CD4-positive, alpha-beta memory T cell (primary cell): ENCODE measurements around the gene ZNF609. TPM values are rescaled to one million over a fixed set of nuclear protein-coding genes. Genes with fewer than 3 reads are reported as not detected.

Experiments used
- CTCF ChIA-PET: fragments of 350-600 bp; sonication (Branson Sonifier 250); formaldehyde crosslinking; loops from one replicate; lab custom pipeline; 2021; ENCODE audit warnings: inconsistent platforms; ENCODE audit not compliant: partially characterized antibody; lab: Charles Lee
- POLR2A ChIA-PET: fragments of 350-600 bp; sonication (Branson Sonifier 250); formaldehyde crosslinking; loops from one replicate; lab custom pipeline; 2021; ENCODE audit not compliant: partially characterized antibody; lab: Charles Lee
- DNase-seq, 5 donors: peaks; one replicate each; pipeline versions ENCODE4 v3.0.0 to v3.0.0-alpha.2; 2020 to 2022; ENCODE audit warnings: mixed read lengths in 1 of 5
- H3K27ac ChIP-seq: one replicate; pipeline ENCODE4 v1.7.0; 2013; ENCODE audit warnings: low read depth, low read length
- H3K27me3 ChIP-seq: 2 replicates; pipeline ENCODE4 v1.7.0; 2013; ENCODE audit warnings: mild to moderate bottlenecking, low read length, moderate library complexity; ENCODE audit not compliant: insufficient read depth
- H3K36me3 ChIP-seq: 2 replicates; pipeline ENCODE4 v1.7.0; 2013; ENCODE audit warnings: mild to moderate bottlenecking, low read length, moderate library complexity; ENCODE audit not compliant: insufficient read depth
- H3K4me1 ChIP-seq: 2 replicates; pipeline ENCODE4 v1.7.0; 2013; ENCODE audit warnings: mild to moderate bottlenecking, low read length, moderate library complexity; ENCODE audit not compliant: insufficient read depth
- H3K4me3 ChIP-seq, 2 donors: one replicate each; pipeline ENCODE4 v1.7.0; 2013; ENCODE audit warnings: low read length in 2 of 2, mild to moderate bottlenecking in 1 of 2
- H3K9me3 ChIP-seq, 2 donors: one replicate each; pipeline ENCODE4 v1.7.0; 2013; ENCODE audit warnings: low read length in 2 of 2, control low read depth in 1 of 2; ENCODE audit not compliant: control insufficient read depth in 1 of 2
- H3K27ac Mint-ChIP-seq, 7 donors: one replicate each; pipeline ENCODE4 v1.8.0; 2020 to 2021; ENCODE audit warnings: mixed read lengths in 7 of 7, mild to moderate bottlenecking in 6 of 7, inconsistent platforms in 3 of 7, moderate library complexity in 3 of 7
- H3K27me3 Mint-ChIP-seq, 2 donors: one replicate each; pipeline ENCODE4 v1.8.0; 2020 to 2021; ENCODE audit warnings: mixed read lengths in 2 of 2
- H3K36me3 Mint-ChIP-seq, 2 donors: one replicate each; pipeline ENCODE4 v1.8.0; 2020 to 2021; ENCODE audit warnings: mixed read lengths in 2 of 2, inconsistent platforms in 1 of 2, mild to moderate bottlenecking in 1 of 2
- H3K4me1 Mint-ChIP-seq, 4 donors: one replicate each; pipeline ENCODE4 v1.8.0; 2020 to 2021; ENCODE audit warnings: mixed read lengths in 4 of 4, mild to moderate bottlenecking in 1 of 4
- H3K4me3 Mint-ChIP-seq, 8 donors: one replicate each; pipeline ENCODE4 v1.8.0; 2020 to 2021; ENCODE audit warnings: mixed read lengths in 8 of 8, mild to moderate bottlenecking in 7 of 8, moderate library complexity in 6 of 8, inconsistent platforms in 3 of 8
- H3K9me3 Mint-ChIP-seq, 8 donors: one replicate each; pipeline ENCODE4 v1.8.0; 2020 to 2021; ENCODE audit warnings: mixed read lengths in 8 of 8, mild to moderate bottlenecking in 5 of 8, inconsistent platforms in 3 of 8, moderate library complexity in 1 of 8
- intact Hi-C: fragments of 100-400 bp; cut with micrococcal nuclease; formaldehyde crosslinking; loops from one replicate; pipeline ENCODE4 v1.15.1; 2023
- polyA plus RNA-seq, 2 donors: library from polyadenylated mRNA; unstranded; fragments of 300-500 nt; fragmentation: Illumina TruSeq; gene quantifications; one replicate each; pipeline ENCODE4 v1.2.3, GENCODE V29; 2021
- total RNA-seq, 2 experiments: library from RNA; stranded (reverse); gene quantifications; one replicate each; pipeline ENCODE4 v1.2.3, GENCODE V29; 2021

The ZNF609 gene
- total and polyA plus RNA-seq, 4 experiments from 2014 or later, result 1.4 to 56.9 (median 35.1) TPM

- ChIA-PET POLR2A (interaction anchor here (0.6 to 1.0 kb wide), 4 partner anchors 25 to 46 kb away, joined by 3 to 5 read pairs (median 3); no protein-coding TSS in a partner anchor), CTCF (interaction anchor here (1.0 kb wide), 1 partner anchor 33 kb away, joined by 5 read pairs; no protein-coding TSS in a partner anchor)
- Mint-ChIP-seq H3K27me3 (no peaks in the 10 kb centered on the region), H3K27ac (peak overlapping the region; percentile 57 to 91 (median 84)), H3K4me3 (peak overlapping the region in 7 of 8 donors; percentile 33 to 80 (median 54)), H3K9me3 (peaks cover 0 to 4% (median 0%) of the 10 kb centered on the region in 8 donors), H3K36me3 (peaks cover 0 to 2% of the 10 kb centered on the region in 2 donors), H3K4me1 (peaks cover 67 to 88% (median 80%) of the 10 kb centered on the region in 4 donors)
- intact Hi-C loops, result no loop called here
- Histone ChIP-seq H3K27ac (no peak overlapping the region), H3K27me3 (no peaks in the 10 kb centered on the region), H3K4me1 (peaks cover 88% of the 10 kb centered on the region), H3K36me3 (no peaks in the 10 kb centered on the region), H3K4me3 (no peak overlapping the region), H3K9me3 (no peaks in the 10 kb centered on the region)
- no peak for DNase-seq
Measured at GRCh38 chr15:64619880-64620839, 159.8 kb downstream of the ZNF609 start.

- DNase-seq, result no peak
- Histone ChIP-seq H3K4me1 (peaks cover 85% of the 10 kb centered on the region), H3K4me3 (no peak overlapping the region), H3K27me3 (no peaks in the 10 kb centered on the region), H3K36me3 (no peaks in the 10 kb centered on the region), H3K27ac (no peak overlapping the region), H3K9me3 (no peaks in the 10 kb centered on the region)
- intact Hi-C loops, result no loop called here
- POLR2A ChIA-PET, result interaction anchor here (0.6 to 0.8 kb wide), 3 partner anchors 29 to 242 kb away, joined by 3 to 5 read pairs (median 3); no protein-coding TSS in a partner anchor
- H3K9me3 Mint-ChIP-seq, result peaks cover 0 to 4% (median 0%) of the 10 kb centered on the region in 8 donors
- CTCF ChIA-PET, result no interaction called here
- peaks cover 61 to 84% (median 74%) of the 10 kb centered on the region in 4 donors for H3K4me1 Mint-ChIP-seq
- peak overlapping the region in 5 of 8 donors; percentile 18 to 80 (median 61) for H3K4me3 Mint-ChIP-seq
- H3K27me3 Mint-ChIP-seq, result no peaks in the 10 kb centered on the region
- no peaks in the 10 kb centered on the region for H3K36me3 Mint-ChIP-seq
- peak overlapping the region; percentile 26 to 96 (median 87) for H3K27ac Mint-ChIP-seq
Measured at GRCh38 chr15:64621056-64621455, 160.7 kb downstream of the ZNF609 start.

DNA sequence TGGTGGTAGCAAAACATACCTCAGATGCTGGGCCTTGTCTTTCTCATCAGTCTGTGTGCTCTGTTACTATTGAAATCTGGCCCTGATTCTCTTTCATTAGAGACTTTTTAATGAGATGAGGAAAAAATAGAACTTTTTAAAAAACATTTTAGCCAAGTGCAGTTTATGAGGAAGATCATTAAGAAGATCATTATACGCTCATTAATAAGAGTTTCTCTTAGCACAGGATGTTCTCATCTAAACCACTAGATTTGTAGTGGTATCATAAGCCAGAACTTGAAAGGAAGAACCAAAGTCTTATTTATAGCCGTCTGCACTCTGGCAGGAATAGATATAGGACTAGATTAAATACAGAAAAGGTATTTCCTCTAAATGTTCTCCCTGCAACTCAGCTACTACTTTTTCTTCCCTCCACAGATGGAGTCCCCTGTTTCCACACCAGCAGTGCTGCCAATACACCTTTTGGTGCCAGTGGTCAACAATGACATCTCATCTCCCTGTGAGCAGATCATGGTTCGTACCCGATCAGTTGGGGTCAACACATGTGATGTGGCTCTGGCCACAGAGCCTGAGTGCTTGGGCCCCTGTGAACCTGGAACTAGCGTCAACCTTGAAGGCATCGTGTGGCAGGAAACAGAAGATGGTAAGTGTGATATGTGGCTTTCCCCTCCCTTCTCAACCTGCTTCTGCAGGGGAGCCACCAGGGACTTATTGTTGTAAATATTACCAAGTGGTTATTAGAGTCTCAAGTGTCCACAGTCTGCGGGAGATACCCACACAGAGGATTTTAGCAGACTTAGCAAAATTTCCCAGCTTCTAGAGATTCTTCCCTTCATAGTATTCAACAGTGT is 162.3 kb downstream of the ZNF609 start:
- ChIA-PET POLR2A (interaction anchor here (1.0 to 2.0 kb wide), 9 partner anchors 12 to 192 kb away, joined by 3 to 12 read pairs (median 9); no protein-coding TSS in a partner anchor), CTCF (interaction anchor here (1.1 to 1.2 kb wide), 3 partner anchors 12 to 31 kb away, joined by 3 to 5 read pairs (median 4); no protein-coding TSS in a partner anchor)
- H3K4me1 Mint-ChIP-seq, result peaks cover 66 to 94% (median 84%) of the 10 kb centered on the region in 4 donors
- peaks cover 0 to 2% of the 10 kb centered on the region in 2 donors for H3K36me3 Mint-ChIP-seq
- peaks cover 0 to 4% (median 0%) of the 10 kb centered on the region in 8 donors for H3K9me3 Mint-ChIP-seq
- intact Hi-C loops, result loop anchor here (1.0 to 2.0 kb wide), 5 partner anchors 12 to 192 kb away; no protein-coding TSS in a partner anchor
- DNase-seq, result peak; percentile 76 to 84 (median 81)
- peaks cover 96% of the 10 kb centered on the region for H3K4me1 ChIP-seq
- peak overlapping the region in 1 of 2 donors; percentile 48 for H3K4me3 ChIP-seq
- no peaks in the 10 kb centered on the region for H3K9me3 ChIP-seq
- no peaks in the 10 kb centered on the region for H3K27me3 ChIP-seq
- H3K36me3 ChIP-seq, result no peaks in the 10 kb centered on the region
- H3K27me3 Mint-ChIP-seq, result no peaks in the 10 kb centered on the region
- H3K27ac ChIP-seq, result peak overlapping the region; percentile 34
- peak overlapping the region; percentile 83 to 96 (median 93) for H3K27ac Mint-ChIP-seq
- H3K4me3 Mint-ChIP-seq, result peak overlapping the region; percentile 66 to 85 (median 77)

DNA sequence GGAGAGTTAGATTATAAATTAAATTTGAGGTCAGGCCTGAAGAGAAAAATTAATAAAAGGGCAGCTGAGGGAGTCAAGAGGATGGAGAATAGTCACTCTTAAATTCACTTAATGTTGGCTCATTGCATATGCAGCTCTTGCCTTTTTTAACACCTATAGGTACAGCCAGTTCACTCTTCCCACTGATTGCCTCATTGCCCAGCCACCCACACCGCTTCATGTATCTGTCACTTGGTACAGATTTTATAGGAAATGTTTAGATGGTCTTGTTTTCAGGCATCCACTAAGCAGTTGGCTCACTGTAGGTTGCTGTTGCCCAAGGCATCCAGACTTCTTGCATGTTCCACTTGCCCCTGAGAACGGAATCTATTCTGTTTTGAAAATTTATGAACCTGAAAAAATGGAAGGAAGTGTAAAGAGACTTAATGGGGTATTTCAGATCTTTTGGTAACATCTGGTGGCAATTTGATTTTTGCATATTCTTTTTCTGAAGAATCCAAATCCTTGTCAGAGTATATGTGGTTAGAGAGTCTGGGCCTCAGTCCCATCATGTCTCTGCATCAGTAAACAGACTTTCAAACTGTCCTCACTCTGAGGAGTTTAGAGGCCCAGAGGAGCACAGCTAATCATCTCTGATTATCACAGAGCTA is 163.1 kb downstream of the ZNF609 start:
- POLR2A ChIA-PET, result interaction anchor here (0.7 to 2.0 kb wide), 9 partner anchors 11 to 193 kb away, joined by 3 to 12 read pairs (median 9); no protein-coding TSS in a partner anchor
- intact Hi-C loops, result loop anchor here (1.0 to 2.0 kb wide), 4 partner anchors 11 to 55 kb away; no protein-coding TSS in a partner anchor
- CTCF ChIA-PET, result interaction anchor here (1.1 to 1.2 kb wide), 3 partner anchors 13 to 30 kb away, joined by 3 to 5 read pairs (median 4); no protein-coding TSS in a partner anchor
- Histone ChIP-seq H3K27ac (peak overlapping the region; percentile 34), H3K9me3 (no peaks in the 10 kb centered on the region), H3K4me1 (peaks cover 90% of the 10 kb centered on the region), H3K4me3 (peak overlapping the region in 1 of 2 donors; percentile 22), H3K27me3 (no peaks in the 10 kb centered on the region), H3K36me3 (no peaks in the 10 kb centered on the region)
- Mint-ChIP-seq H3K4me3 (peak overlapping the region; percentile 66 to 85 (median 77)), H3K27ac (peak overlapping the region; percentile 83 to 96 (median 93)), H3K4me1 (peaks cover 62 to 86% (median 77%) of the 10 kb centered on the region in 4 donors), H3K9me3 (peaks cover 0 to 4% (median 0%) of the 10 kb centered on the region in 8 donors), H3K36me3 (peaks cover 0 to 2% of the 10 kb centered on the region in 2 donors), H3K27me3 (no peaks in the 10 kb centered on the region)
- DNase-seq, result peak in 1 of 5 donors; percentile 48

DNA sequence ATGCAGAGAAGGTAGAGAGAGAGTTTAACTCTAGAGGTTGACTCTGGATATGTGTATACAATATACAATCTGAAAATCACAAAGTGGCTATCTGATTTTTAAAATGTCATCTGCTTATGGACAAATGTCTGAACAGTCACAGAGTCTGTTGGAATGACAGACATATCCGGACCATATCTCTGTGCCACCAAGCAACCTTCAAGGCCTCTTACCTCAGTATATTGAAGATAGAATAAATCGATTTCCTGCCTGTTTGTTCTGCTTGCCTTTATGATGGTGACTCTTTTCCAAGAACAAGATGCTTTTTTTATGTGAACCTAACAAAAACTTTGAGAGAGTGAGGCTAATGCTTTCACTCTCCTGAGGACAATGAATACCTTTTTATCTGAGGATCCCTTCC is 163.9 kb downstream of the ZNF609 start:
- CTCF ChIA-PET, result interaction anchor here (1.1 kb wide), 1 partner anchor 14 kb away, joined by 4 read pairs; no protein-coding TSS in a partner anchor
- no peaks in the 10 kb centered on the region for H3K36me3 ChIP-seq
- Mint-ChIP-seq H3K4me3 (peak overlapping the region in 7 of 8 donors; percentile 69 to 85 (median 78)), H3K4me1 (peaks cover 58 to 85% (median 76%) of the 10 kb centered on the region in 4 donors), H3K27ac (peak overlapping the region; percentile 64 to 96 (median 92)), H3K9me3 (no peaks in the 10 kb centered on the region), H3K27me3 (no peaks in the 10 kb centered on the region), H3K36me3 (peaks cover 0 to 2% of the 10 kb centered on the region in 2 donors)
- H3K27ac ChIP-seq, result peak overlapping the region; percentile 34
- DNase-seq, result no peak
- no peak overlapping the region for H3K4me3 ChIP-seq
- H3K4me1 ChIP-seq, result peaks cover 87% of the 10 kb centered on the region
- intact Hi-C loops, result no loop called here
- POLR2A ChIA-PET, result interaction anchor here (0.6 to 2.0 kb wide), 3 partner anchors 12 to 121 kb away, joined by 3 to 9 read pairs (median 4); no protein-coding TSS in a partner anchor
- no peaks in the 10 kb centered on the region for H3K9me3 ChIP-seq
- no peaks in the 10 kb centered on the region for H3K27me3 ChIP-seq

DNA sequence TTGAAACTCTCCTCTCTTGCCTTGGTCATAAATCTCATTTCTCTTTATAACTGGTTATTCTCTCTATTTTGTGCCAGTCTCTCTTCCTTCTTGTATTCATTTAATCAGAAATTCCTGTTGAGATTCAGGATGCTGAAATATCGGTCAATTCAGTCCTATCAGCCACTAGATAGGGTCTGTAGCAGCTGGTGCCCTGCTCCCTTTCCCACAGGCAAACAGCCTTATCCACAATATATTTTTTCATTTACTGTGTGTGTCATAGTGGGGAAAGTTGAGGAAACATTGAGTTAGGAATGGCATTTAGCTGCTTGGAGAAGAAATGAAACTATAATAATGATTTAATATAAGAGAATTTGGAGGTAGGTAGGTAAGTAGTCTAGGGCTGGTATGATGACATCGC is 168.7 kb downstream of the ZNF609 start:
- no peaks in the 10 kb centered on the region for H3K27me3 ChIP-seq
- Mint-ChIP-seq H3K27ac (peak overlapping the region; percentile 20 to 81 (median 70)), H3K27me3 (no peaks in the 10 kb centered on the region), H3K4me1 (peaks cover 31 to 68% (median 50%) of the 10 kb centered on the region in 4 donors), H3K9me3 (no peaks in the 10 kb centered on the region), H3K36me3 (peaks cover 3 to 5% of the 10 kb centered on the region in 2 donors), H3K4me3 (peak overlapping the region in 1 of 8 donors; percentile 0)
- no peak overlapping the region for H3K27ac ChIP-seq
- no peak for DNase-seq
- no peak overlapping the region for H3K4me3 ChIP-seq
- ChIA-PET CTCF (interaction anchor here (0.6 to 1.1 kb wide), 3 partner anchors 12 to 24 kb away, joined by 3 read pairs; no protein-coding TSS in a partner anchor), POLR2A (interaction anchor here (1.9 kb wide), 1 partner anchor 199 kb away, joined by 8 read pairs; no protein-coding TSS in a partner anchor)
- intact Hi-C loops, result no loop called here
- H3K9me3 ChIP-seq, result no peaks in the 10 kb centered on the region
- H3K4me1 ChIP-seq, result peaks cover 74% of the 10 kb centered on the region
- no peaks in the 10 kb centered on the region for H3K36me3 ChIP-seq
